Measurements from ENCODE around the gene CFAP53.
"Not testable (repeated sequence)": the region's sequence is repeated elsewhere in the genome, so short reads cannot be mapped to it uniquely, and the experiment has no call there.

Gene CFAP53

GRCh38 chr18:50266248-50266704 is at the start of gene CFAP53:
Gene CFAP53, minus strand, starts transcription at chr18:50266495. Its CDS starts 91 bp downstream, at chr18:50266404.
- peak; percentile 65 to 66 for DNase-seq

GRCh38 chr18:50315100-50315871 is 49.0 kb upstream of the CFAP53 start:
- no peak for DNase-seq

- no peak for DNase-seq
Observed at GRCh38 chr18:50313873-50314460, 47.7 kb upstream of the CFAP53 start.

- DNase-seq = no peak
Observed at GRCh38 chr18:50313031-50313607, 46.8 kb upstream of the CFAP53 start.

- DNase-seq = no peak
Observed at GRCh38 chr18:50312296-50313030, 46.2 kb upstream of the CFAP53 start.

GRCh38 chr18:50311650-50312049 is 45.4 kb upstream of the CFAP53 start:
- no peak for DNase-seq

- no peak for DNase-seq
Observed at GRCh38 chr18:50310080-50310479, 43.8 kb upstream of the CFAP53 start.

- DNase-seq = not testable (repeated sequence)
Observed at GRCh38 chr18:50308851-50309250, 42.6 kb upstream of the CFAP53 start.

GRCh38 chr18:50307738-50308470 is 41.6 kb upstream of the CFAP53 start:
- peak; percentile 88 to 89 for DNase-seq

- DNase-seq = no peak
Observed at GRCh38 chr18:50307400-50307737, 41.1 kb upstream of the CFAP53 start.

GRCh38 chr18:50306944-50307343 is 40.6 kb upstream of the CFAP53 start:
- DNase-seq = no peak

GRCh38 chr18:50301074-50301473 is 34.8 kb upstream of the CFAP53 start:
- DNase-seq = no peak

GRCh38 chr18:50299626-50300388 is 33.5 kb upstream of the CFAP53 start:
- no peak for DNase-seq

- no peak for DNase-seq
Observed at GRCh38 chr18:50298443-50299284, 32.4 kb upstream of the CFAP53 start.

GRCh38 chr18:50297621-50298442 is 31.5 kb upstream of the CFAP53 start:
- DNase-seq = peak; percentile 44 to 48

- DNase-seq = no peak
Observed at GRCh38 chr18:50293039-50293438, 26.7 kb upstream of the CFAP53 start.

GRCh38 chr18:50289108-50289443 is 22.8 kb upstream of the CFAP53 start:
- DNase-seq = no peak

- not testable (repeated sequence) for DNase-seq
Observed at GRCh38 chr18:50288348-50289107, 22.2 kb upstream of the CFAP53 start.
